Right renal pelvis (tissue), 4 donors: ENCODE results near the gene CBS. TPM values are rescaled to one million over a fixed set of nuclear protein-coding genes. Genes with fewer than 3 reads are reported as not detected.
"Not testable (repeated sequence)": the region's sequence is repeated elsewhere in the genome, so short reads cannot be mapped to it uniquely, and the experiment has no call there.

Experiments
- DNase-seq, 4 donors: peaks; one replicate each; pipeline ENCODE4 v3.0.0-alpha.2; 2013; ENCODE audit warnings: low read depth in 4 of 4, low spot score in 3 of 4, missing footprints in 1 of 4
- polyA plus RNA-seq, 4 donors: library from polyadenylated mRNA; unstranded; fragments of 120-200 nt; gene quantifications; one replicate each; pipeline ENCODE4 v1.2.1, GENCODE V29; 2013; ENCODE audit not compliant: insufficient read length in 4 of 4

The CBS gene
- polyA plus RNA-seq, 4 donors, result 21.9 to 48.3 (median 39.2) TPM

DNA sequence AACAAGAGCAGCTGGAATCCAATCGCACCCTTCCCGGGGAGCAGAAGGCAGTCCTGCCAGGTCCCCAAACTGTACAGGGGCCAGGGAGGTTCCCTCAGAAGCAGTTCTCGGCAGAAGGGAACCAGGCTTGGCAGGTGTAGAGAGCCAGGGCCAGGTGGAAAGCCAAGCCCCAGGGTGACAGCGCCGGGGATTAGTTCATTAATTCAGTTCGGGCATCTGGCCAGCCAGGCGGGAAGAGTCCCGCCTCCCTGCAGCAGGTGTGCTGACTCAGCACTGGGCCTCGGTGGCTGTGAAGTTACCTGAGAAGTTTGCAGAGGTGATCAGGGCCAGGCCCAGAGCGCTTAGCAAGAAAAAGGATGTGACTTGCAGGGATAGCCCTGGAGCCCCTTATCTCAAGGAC, 6.0 kb downstream of the CBS start:
- DNase-seq, result not testable (repeated sequence)

- DNase-seq, result not testable (repeated sequence)
These were observed 7.6 kb downstream of the CBS start for GRCh38 chr21:43068065-43068464.

DNA sequence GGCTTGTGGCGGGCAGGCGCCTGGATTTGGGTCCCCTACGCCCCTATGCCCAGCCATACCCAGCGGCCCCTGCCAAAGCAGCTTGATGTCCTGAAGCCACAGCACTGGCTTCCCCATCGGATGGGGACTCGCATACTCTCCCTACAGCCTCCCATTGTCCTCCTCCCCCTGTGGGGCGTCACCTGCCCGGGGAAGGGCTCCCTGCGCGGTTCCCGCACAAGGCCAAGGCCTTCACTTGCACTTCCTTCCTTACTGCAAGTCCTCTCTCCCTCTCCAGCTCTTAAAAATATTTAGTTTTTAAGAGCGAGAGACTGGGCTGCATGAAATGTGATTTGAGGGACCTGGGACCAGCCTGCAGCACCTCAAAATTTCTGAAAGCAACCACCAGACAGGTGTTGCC, 8.9 kb downstream of the CBS start:
- DNase-seq, result not testable (repeated sequence)

GRCh38 chr21:43065991-43066390, 9.6 kb downstream of the CBS start:
- DNase-seq, result not testable (repeated sequence)

- DNase-seq, result not testable (repeated sequence)
These were observed 11.2 kb downstream of the CBS start for GRCh38 chr21:43064265-43064917.

GRCh38 chr21:43062955-43063664, 12.5 kb downstream of the CBS start:
- DNase-seq, result not testable (repeated sequence)

GRCh38 chr21:43053112-43053511, 22.5 kb downstream of the CBS start:
- not testable (repeated sequence) for DNase-seq

- DNase-seq, result not testable (repeated sequence)
These were observed 29.5 kb downstream of the CBS start for GRCh38 chr21:43045876-43046821.

- DNase-seq, result not testable (repeated sequence)
These were observed 30.3 kb downstream of the CBS start for GRCh38 chr21:43045165-43045875.

GRCh38 chr21:43044547-43044946, 31.1 kb downstream of the CBS start:
- DNase-seq, result not testable (repeated sequence)

DNA sequence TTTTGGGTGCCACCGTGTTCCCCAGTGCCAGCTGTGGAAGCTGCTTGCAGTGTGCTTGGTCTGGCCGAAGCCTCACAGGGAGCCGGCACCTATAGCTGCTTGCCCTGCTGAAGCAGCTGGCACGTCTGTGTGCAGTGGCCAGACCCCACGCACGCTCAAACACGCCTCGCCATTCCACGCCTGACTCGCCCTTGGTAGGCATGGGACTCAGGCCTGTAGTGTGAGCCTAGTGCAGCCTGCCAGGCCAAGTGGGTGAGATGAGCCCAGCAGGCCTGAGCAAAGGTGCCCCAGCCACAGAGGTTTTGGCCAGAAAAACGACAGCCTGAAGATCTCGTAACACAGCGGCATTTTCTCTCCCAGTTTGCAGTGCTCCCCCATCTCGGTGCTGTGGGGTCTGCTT, 32.3 kb downstream of the CBS start:
- DNase-seq, result not testable (repeated sequence)

- DNase-seq, result not testable (repeated sequence)
These were observed 33.5 kb downstream of the CBS start for GRCh38 chr21:43042169-43042568.

GRCh38 chr21:43038659-43039044, 37.0 kb downstream of the CBS start:
- DNase-seq, result not testable (repeated sequence)

DNA sequence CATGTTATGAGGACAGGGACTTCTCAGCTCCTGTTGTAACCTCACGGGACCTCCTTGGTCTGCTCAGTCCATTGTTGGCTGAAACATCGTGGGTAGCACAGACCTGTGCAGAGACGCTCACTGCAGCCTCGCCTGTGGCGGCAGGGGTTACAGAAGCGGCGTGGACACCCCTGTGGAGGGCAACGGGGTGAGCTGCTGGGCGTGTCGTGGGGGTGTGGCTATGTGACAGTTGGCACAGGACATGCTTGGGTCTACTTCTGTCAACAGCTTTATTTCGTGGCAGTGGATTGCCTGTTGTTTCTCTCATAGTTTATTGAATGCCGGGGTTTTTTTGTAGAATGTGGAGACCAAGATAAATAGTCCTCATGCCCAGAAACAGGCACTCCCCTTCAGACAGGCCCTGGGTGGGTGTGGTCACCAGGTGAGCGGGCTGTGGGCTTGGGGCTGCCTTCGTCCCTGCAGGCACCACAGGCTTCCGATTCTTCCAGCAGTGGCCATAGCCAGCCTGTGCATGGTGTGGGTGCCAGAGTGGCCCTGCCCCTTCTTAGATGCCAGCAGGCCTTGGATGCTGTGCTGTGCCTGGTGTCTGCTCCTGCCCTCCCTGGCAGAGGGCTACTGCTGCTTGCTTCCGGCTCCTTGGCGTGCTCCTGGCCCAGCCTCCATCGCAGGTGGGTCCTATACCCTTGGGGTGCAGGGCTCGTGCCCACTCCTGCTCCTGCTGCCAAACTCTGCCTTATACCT, 37.5 kb downstream of the CBS start:
- not testable (repeated sequence) for DNase-seq

GRCh38 chr21:43036889-43037288, 38.7 kb downstream of the CBS start:
- not testable (repeated sequence) for DNase-seq

- DNase-seq, result no peak
These were observed 40.8 kb downstream of the CBS start for GRCh38 chr21:43034826-43035225.

DNA sequence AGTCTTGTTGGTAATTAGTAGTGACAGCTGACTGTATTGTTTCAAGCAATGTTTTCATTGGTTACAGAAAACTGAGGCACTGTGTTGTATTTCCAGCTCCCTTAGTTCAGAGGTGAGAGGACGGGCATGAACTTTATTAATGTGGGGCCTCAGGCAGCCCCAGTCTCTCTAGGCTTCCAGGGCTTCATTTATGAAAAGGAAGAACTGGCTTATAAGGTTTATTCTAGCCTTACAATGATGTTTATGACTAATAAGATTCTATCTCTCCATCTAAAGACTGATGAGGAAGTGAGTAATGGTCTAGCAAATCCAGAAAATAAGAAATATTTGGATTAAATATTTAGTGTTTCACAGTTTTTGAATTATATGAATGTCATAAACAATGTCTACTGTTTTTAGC, 41.5 kb downstream of the CBS start:
- no peak for DNase-seq

- no peak for DNase-seq
These were observed 44.5 kb downstream of the CBS start for GRCh38 chr21:43031121-43031619.

DNA sequence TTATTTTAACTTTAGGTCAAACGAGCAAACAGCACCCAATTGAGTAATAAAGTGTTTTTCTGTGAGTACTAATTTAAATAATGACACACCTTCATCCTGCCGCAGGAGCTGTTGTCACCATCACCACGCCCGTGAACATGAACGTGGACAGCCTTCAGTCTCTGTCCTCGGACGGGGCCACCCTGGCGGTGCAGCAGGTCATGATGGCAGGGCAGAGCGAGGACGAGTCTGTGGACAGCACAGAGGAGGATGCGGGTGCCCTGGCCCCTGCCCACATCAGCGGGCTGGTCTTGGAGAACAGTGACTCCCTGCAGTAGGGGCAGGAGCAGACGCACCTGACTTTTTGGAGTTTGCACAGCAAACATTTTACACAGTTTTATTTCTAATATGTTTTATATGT, 45.9 kb downstream of the CBS start:
- DNase-seq, result no peak
